Caco-2 (cell line): ENCODE measurements around the gene PRAMEF27. TPM values are rescaled to one million over a fixed set of nuclear protein-coding genes. Genes with fewer than 3 reads are reported as not detected.
"Not testable (repeated sequence)": the region's sequence is repeated elsewhere in the genome, so short reads cannot be mapped to it uniquely, and the experiment has no call there.

Experiments
- Bru-seq: library from RNA; stranded (reverse); fragments of 400-500 nt; gene quantifications from one replicate; lab custom pipeline; 2021; lab: Mats Ljungman, UMichigan
- BruChase-seq, 2 experiments: library from RNA; stranded (reverse); fragments of 400-500 nt; gene quantifications; one replicate each; lab custom pipeline; 2021; lab: Mats Ljungman, UMichigan
- BruUV-seq: library from RNA; stranded (reverse); fragments of 400-500 nt; replicated peaks from 2 replicates; lab custom pipeline; 2021; lab: Mats Ljungman, UMichigan
- CTCF ChIA-PET: fragments of 300-600 bp; sonication (Branson Sonifier 250); formaldehyde crosslinking; loops from one replicate; lab custom pipeline; 2022; ENCODE audit warnings: antibody characterized with exemption; lab: Charles Lee
- POLR2A ChIA-PET: fragments of 300-600 bp; sonication (Branson Sonifier 250); formaldehyde crosslinking; loops from one replicate; lab custom pipeline; 2022; ENCODE audit warnings: antibody characterized with exemption; lab: Charles Lee
- DNase-seq, 2 experiments: peaks; one replicate each; pipeline versions ENCODE4 v3.0.0 to v3.0.0-alpha.2; 2020 to 2022
- H3K27me3 ChIP-seq: replicated peaks from 2 replicates; pipeline ENCODE4 v1.6.0; 2011; ENCODE audit warnings: low read length; ENCODE audit not compliant: control insufficient read depth, insufficient read depth
- H3K36me3 ChIP-seq: 2 replicates; pipeline ENCODE4 v1.5.1; 2011; ENCODE audit warnings: low read length; ENCODE audit not compliant: control insufficient read depth, insufficient read depth
- H3K4me1 ChIP-seq: fragments of 250-450 bp; sonication (Bioruptor Pico); 2 replicates; pipeline ENCODE4 v1.5.1; 2020; ENCODE audit warnings: mild to moderate bottlenecking
- H3K4me3 ChIP-seq: 2 replicates; pipeline ENCODE4 v1.5.1; 2011; ENCODE audit warnings: low read depth, mild to moderate bottlenecking, control low read depth, low read length
- H3K9me3 ChIP-seq: fragments of 250-450 bp; sonication (Bioruptor Pico); 2 replicates; pipeline ENCODE4 v1.5.1; 2020; ENCODE audit warnings: mild to moderate bottlenecking, moderate library complexity
- H3K27ac Mint-ChIP-seq: one replicate; pipeline ENCODE4 v1.8.0; 2022; ENCODE audit warnings: mixed read lengths; ENCODE audit not compliant: unreplicated experiment
- H3K27me3 Mint-ChIP-seq: one replicate; pipeline ENCODE4 v1.8.0; 2022; ENCODE audit warnings: mixed read lengths; ENCODE audit not compliant: insufficient read depth, unreplicated experiment
- H3K36me3 Mint-ChIP-seq: one replicate; pipeline ENCODE4 v1.8.0; 2022; ENCODE audit warnings: mild to moderate bottlenecking, mixed read lengths; ENCODE audit not compliant: insufficient read depth, unreplicated experiment
- H3K4me1 Mint-ChIP-seq: one replicate; pipeline ENCODE4 v1.8.0; 2022; ENCODE audit warnings: low read depth, mixed read lengths; ENCODE audit not compliant: unreplicated experiment
- H3K4me3 Mint-ChIP-seq: one replicate; pipeline ENCODE4 v1.8.0; 2022; ENCODE audit warnings: mild to moderate bottlenecking, moderate library complexity, mixed read lengths; ENCODE audit not compliant: unreplicated experiment
- H3K9me3 Mint-ChIP-seq: one replicate; pipeline ENCODE4 v1.8.0; 2022; ENCODE audit warnings: mixed read lengths; ENCODE audit not compliant: unreplicated experiment
- intact Hi-C: fragments of 100-400 bp; cut with micrococcal nuclease; formaldehyde crosslinking; loops from one replicate; pipeline ENCODE4 v1.10.0; 2022; ENCODE audit not compliant: unreplicated experiment
- long read RNA-seq: library from polyadenylated mRNA; stranded (forward); transcript quantifications from one replicate; pipeline ENCODE4 v2.0.0, GENCODE V29; 2022
- total RNA-seq: library from RNA; stranded (reverse); gene quantifications from 2 replicates; pipeline ENCODE4 v1.2.3, GENCODE V29; 2022

PRAMEF27 gene
- total RNA-seq (not detected in 2 replicates), Bru-seq, nascent RNA (not detected), BruChase-seq, experiment 1, labeled RNA remaining after a 2-hour chase (not detected), BruChase-seq, experiment 2, labeled RNA remaining after a 6-hour chase (not detected)
- long read RNA-seq, result 0 reads

- intact Hi-C loops, H3K4me3 Mint-ChIP-seq, H3K27ac Mint-ChIP-seq, H3K27me3 Mint-ChIP-seq, H3K4me3 ChIP-seq, H3K36me3 ChIP-seq, POLR2A ChIA-PET, BruUV-seq, H3K9me3 Mint-ChIP-seq, H3K36me3 Mint-ChIP-seq, CTCF ChIA-PET, H3K4me1 Mint-ChIP-seq, H3K4me1 ChIP-seq, H3K9me3 ChIP-seq, H3K27me3 ChIP-seq, DNase-seq: not testable (repeated sequence)
Measured at GRCh38 chr1:13056475-13056874, at the start of gene PRAMEF27. Gene PRAMEF27, minus strand, starts transcription at chr1:13056575. Its CDS starts 2,916 bp downstream, at chr1:13053659.

GRCh38 chr1:13070474-13070873 is 14.1 kb upstream of the PRAMEF27 start, which contains the start of gene PRAMEF25:
Gene PRAMEF25, plus strand, starts transcription at chr1:13070774. Its CDS starts 2,920 bp downstream, at chr1:13073694.
- DNase-seq, POLR2A ChIA-PET, H3K4me1 Mint-ChIP-seq, H3K36me3 ChIP-seq, H3K36me3 Mint-ChIP-seq, H3K27me3 Mint-ChIP-seq, BruUV-seq, H3K4me3 Mint-ChIP-seq, CTCF ChIA-PET, H3K9me3 Mint-ChIP-seq, H3K27ac Mint-ChIP-seq, intact Hi-C loops, H3K27me3 ChIP-seq, H3K9me3 ChIP-seq, H3K4me1 ChIP-seq, H3K4me3 ChIP-seq: not testable (repeated sequence)

DNA sequence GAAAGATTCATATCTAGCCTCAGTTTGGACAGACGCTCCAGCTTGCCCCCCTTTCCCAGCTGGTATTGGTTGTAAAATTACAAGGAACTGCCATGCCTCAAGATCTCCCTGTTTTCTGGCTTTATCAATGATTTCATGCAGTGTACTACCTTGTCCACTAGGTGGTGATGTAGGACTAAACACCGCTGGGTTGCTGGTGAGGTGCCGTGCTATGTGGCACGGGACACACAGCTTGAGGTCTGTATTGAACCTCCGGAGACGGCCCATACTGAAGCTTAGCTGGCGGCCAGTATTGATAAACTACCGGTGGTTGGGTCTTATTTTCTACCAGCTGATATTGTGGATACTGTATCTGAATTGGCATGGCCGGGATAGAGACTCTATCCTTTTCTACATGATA is 36.5 kb downstream of the PRAMEF27 start:
- H3K36me3 ChIP-seq, H3K4me1 ChIP-seq, DNase-seq, H3K4me3 Mint-ChIP-seq, POLR2A ChIA-PET, H3K4me1 Mint-ChIP-seq, H3K27me3 Mint-ChIP-seq, H3K4me3 ChIP-seq, H3K9me3 Mint-ChIP-seq, CTCF ChIA-PET, H3K27me3 ChIP-seq, H3K36me3 Mint-ChIP-seq, intact Hi-C loops, H3K9me3 ChIP-seq, BruUV-seq, H3K27ac Mint-ChIP-seq: not testable (repeated sequence)

DNA sequence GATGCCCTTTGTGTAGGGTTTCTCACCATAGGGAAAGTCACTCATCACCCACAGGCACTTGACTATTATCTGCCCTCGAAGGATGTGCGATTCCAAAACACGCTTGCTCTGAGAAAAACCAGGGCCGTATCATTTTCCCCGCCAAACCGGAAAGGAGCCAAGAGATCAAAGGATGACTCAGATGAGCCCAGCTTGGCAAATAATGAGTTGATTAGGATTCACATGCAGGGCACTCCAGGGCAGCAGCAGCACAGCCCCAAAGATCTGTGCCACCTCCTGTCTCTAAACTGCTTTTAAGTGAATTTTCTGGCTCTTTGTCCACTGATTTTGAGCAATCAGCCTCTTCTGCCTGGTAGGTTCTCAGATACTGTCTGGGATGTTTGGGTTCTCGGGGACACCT is 44.4 kb downstream of the PRAMEF27 start:
- POLR2A ChIA-PET, H3K4me1 Mint-ChIP-seq, H3K27ac Mint-ChIP-seq, H3K4me3 Mint-ChIP-seq, H3K36me3 Mint-ChIP-seq, H3K36me3 ChIP-seq, H3K27me3 ChIP-seq, H3K27me3 Mint-ChIP-seq, H3K9me3 ChIP-seq, H3K9me3 Mint-ChIP-seq, H3K4me3 ChIP-seq, BruUV-seq, DNase-seq, CTCF ChIA-PET, H3K4me1 ChIP-seq, intact Hi-C loops: not testable (repeated sequence)

DNA sequence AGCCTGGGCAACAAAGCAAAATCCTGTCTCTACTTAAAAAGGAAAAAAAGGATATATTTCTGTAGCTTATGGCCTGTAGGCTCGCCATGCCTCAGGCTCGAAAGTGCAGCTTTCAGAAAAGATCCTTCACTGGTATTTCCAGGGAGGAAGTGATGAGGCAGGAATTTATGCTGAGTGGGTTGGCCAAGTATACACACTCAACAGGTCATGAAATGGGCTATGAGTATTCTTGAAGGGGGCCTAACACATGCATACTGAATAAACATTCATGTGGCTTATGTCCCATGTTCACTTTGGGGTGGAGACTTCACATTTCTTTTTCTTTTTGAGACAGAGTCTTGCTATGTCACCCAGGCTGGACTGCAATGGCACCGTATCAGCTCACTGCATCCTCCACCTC is 47.0 kb downstream of the PRAMEF27 start:
- DNase-seq, H3K36me3 ChIP-seq, H3K36me3 Mint-ChIP-seq, H3K4me1 Mint-ChIP-seq, H3K27me3 ChIP-seq, H3K4me3 ChIP-seq, POLR2A ChIA-PET, H3K27me3 Mint-ChIP-seq, BruUV-seq, H3K4me1 ChIP-seq, H3K9me3 Mint-ChIP-seq, H3K4me3 Mint-ChIP-seq, intact Hi-C loops, CTCF ChIA-PET, H3K27ac Mint-ChIP-seq, H3K9me3 ChIP-seq: not testable (repeated sequence)

DNA sequence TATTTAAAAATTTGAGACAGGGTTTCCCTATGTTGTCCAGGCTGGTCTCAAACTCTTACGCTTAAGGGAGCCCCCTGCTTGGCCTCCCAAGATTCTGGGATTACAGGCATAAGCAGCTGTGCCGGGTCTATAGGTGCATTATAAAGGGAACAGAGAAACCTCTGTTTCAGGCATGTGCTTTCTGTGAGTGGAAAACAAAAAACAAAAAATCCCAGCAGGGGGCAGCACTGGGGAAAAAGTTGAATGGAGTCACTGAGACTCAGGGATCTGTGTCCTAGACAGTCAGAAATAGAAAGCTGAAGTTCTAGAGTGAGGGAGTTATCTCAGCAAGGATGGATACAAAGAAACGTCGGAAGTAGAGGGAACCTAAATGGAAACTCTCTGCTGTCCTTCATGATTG is 50.6 kb downstream of the PRAMEF27 start:
- H3K4me3 ChIP-seq, intact Hi-C loops, CTCF ChIA-PET, H3K4me3 Mint-ChIP-seq, H3K27me3 Mint-ChIP-seq, H3K27me3 ChIP-seq, POLR2A ChIA-PET, H3K36me3 ChIP-seq, H3K36me3 Mint-ChIP-seq, H3K27ac Mint-ChIP-seq, DNase-seq, H3K4me1 Mint-ChIP-seq, H3K9me3 ChIP-seq, BruUV-seq, H3K9me3 Mint-ChIP-seq, H3K4me1 ChIP-seq: not testable (repeated sequence)
